ENCODE measurements around the gene CNTN4. TPM values are rescaled to one million over a fixed set of nuclear protein-coding genes. Genes with fewer than 3 reads are reported as not detected.

CNTN4 gene
- total RNA-seq, 1 experiment from 2014 or later, result 2.9 TPM

DNA sequence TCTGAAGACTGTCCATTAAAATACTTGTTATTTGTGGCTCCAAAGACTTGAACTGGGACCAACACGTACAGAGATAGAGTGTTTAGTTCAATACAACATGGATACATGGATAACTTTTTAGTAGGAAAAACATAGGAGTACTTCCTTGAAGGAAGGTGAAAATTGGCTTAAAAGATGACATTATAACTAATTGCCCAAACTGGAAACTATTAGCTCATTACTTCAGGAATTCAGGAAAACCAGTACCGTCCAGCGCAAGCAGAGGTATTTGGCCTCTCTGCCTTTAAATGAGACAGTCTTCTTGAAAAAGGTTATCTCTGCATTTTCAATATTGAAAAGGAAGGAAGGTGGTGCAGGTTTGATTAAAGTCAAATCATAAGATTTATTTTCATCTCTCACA is 777.0 kb downstream of the CNTN4 start:
- Mint-ChIP-seq H3K9me3 (ENCODE audit: low read depth, unreplicated experiment) (no peaks in the 10 kb centered on the region), H3K27ac (ENCODE audit: unreplicated experiment) (no peak overlapping the region), H3K27me3 (ENCODE audit: unreplicated experiment) (no peaks in the 10 kb centered on the region), H3K36me3 (ENCODE audit: insufficient read depth, unreplicated experiment) (no peaks in the 10 kb centered on the region), H3K4me1 (ENCODE audit: low read depth, unreplicated experiment) (peaks cover 2% of the 10 kb centered on the region), H3K4me3 (ENCODE audit: low read depth, unreplicated experiment) (no peak overlapping the region)
- CTCF ChIA-PET, result no interaction called here
- TF ChIP-seq, protein P1, sequence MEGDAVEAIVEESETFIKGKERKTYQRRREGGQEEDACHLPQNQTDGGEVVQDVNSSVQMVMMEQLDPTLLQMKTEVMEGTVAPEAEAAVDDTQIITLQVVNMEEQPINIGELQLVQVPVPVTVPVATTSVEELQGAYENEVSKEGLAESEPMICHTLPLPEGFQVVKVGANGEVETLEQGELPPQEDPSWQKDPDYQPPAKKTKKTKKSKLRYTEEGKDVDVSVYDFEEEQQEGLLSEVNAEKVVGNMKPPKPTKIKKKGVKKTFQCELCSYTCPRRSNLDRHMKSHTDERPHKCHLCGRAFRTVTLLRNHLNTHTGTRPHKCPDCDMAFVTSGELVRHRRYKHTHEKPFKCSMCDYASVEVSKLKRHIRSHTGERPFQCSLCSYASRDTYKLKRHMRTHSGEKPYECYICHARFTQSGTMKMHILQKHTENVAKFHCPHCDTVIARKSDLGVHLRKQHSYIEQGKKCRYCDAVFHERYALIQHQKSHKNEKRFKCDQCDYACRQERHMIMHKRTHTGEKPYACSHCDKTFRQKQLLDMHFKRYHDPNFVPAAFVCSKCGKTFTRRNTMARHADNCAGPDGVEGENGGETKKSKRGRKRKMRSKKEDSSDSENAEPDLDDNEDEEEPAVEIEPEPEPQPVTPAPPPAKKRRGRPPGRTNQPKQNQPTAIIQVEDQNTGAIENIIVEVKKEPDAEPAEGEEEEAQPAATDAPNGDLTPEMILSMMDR (IDR thresholded peaks at IDR 0.05; ENCODE audit: unreplicated experiment), result no peak
- no peak for DNase-seq
- BruUV-seq (replicated peaks), result no TSS peak
- intact Hi-C loops (cut with micrococcal nuclease; ENCODE audit: unreplicated experiment), result no loop called here

DNA sequence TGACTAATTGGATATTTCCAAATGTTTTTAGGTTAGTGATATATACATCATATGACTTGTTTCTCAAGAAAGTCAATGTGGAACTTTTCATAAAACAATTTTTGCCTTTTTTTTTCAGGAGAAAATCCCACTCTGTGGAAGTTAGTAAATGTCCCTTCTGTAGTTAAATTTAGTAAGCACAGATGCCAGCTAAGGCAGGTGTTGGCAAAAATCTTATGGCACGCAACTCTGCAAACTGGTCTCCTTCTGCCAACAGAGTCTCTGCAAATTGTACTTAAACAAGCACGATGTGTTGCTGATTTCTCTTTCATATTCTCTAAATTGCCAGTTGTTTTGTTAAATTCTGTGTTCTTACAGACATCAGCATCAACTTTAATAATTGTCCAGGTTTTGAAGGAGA is 777.7 kb downstream of the CNTN4 start:
- no TSS peak for BruUV-seq (replicated peaks)
- Mint-ChIP-seq H3K9me3 (ENCODE audit: low read depth, unreplicated experiment) (no peaks in the 10 kb centered on the region), H3K36me3 (ENCODE audit: insufficient read depth, unreplicated experiment) (no peaks in the 10 kb centered on the region), H3K4me3 (ENCODE audit: low read depth, unreplicated experiment) (no peak overlapping the region), H3K27me3 (ENCODE audit: unreplicated experiment) (no peaks in the 10 kb centered on the region), H3K27ac (ENCODE audit: unreplicated experiment) (no peak overlapping the region), H3K4me1 (ENCODE audit: low read depth, unreplicated experiment) (no peaks in the 10 kb centered on the region)
- CTCF ChIA-PET, result no interaction called here
- intact Hi-C loops (cut with micrococcal nuclease; ENCODE audit: unreplicated experiment), result no loop called here
- TF ChIP-seq, protein P1 (IDR thresholded peaks at IDR 0.05; ENCODE audit: unreplicated experiment), result no peak
- no peak for DNase-seq

DNA sequence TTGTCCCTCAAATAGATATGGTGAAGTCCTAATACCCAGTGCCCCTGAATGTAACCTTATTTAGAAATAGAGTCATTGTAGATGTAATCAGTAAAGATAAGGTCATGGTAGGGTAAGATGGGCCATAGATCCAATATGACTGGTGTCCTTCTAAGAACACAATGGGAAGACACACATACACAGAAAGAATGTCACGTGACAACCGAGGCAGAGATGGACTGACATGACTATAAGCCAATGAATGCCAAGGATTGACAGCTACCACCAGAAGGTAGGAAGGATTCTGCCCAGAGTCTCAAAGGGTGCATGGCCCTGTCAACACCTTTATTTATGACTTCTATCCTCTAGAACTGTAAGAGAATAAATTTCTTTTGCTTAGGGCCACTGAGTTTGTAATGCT is 780.4 kb downstream of the CNTN4 start:
- BruUV-seq (replicated peaks), result no TSS peak
- intact Hi-C loops (cut with micrococcal nuclease; ENCODE audit: unreplicated experiment), result no loop called here
- CTCF ChIA-PET, result no interaction called here
- Mint-ChIP-seq H3K9me3 (ENCODE audit: low read depth, unreplicated experiment) (no peaks in the 10 kb centered on the region), H3K27ac (ENCODE audit: unreplicated experiment) (no peak overlapping the region), H3K4me1 (ENCODE audit: low read depth, unreplicated experiment) (no peaks in the 10 kb centered on the region), H3K36me3 (ENCODE audit: insufficient read depth, unreplicated experiment) (no peaks in the 10 kb centered on the region), H3K27me3 (ENCODE audit: unreplicated experiment) (no peaks in the 10 kb centered on the region), H3K4me3 (ENCODE audit: low read depth, unreplicated experiment) (no peak overlapping the region)
- DNase-seq, result no peak
- TF ChIP-seq, protein P1 (IDR thresholded peaks at IDR 0.05; ENCODE audit: unreplicated experiment), result no peak

DNA sequence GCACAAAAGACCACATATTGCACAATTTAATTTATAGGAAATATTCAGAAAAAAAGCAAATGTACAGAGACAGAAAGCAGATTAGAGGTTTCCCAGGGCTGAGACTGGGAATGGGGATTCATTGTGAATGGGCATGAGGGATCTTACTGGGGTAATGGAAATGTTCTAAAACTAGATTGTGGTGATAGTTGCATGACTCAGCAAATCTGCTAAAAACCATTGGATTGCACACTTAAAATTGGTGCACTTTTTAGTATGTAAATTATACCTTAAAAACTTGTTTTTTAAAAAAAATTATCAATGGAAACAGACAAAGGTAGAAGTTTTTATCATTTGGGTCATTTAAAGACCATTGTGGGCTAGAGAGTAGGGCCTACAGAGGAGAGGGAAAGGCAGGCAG is 780.9 kb downstream of the CNTN4 start:
- H3K9me3 Mint-ChIP-seq (ENCODE audit: low read depth, unreplicated experiment), result no peaks in the 10 kb centered on the region
- no peak overlapping the region for H3K27ac Mint-ChIP-seq (ENCODE audit: unreplicated experiment)
- H3K27me3 Mint-ChIP-seq (ENCODE audit: unreplicated experiment), result no peaks in the 10 kb centered on the region
- H3K36me3 Mint-ChIP-seq (ENCODE audit: insufficient read depth, unreplicated experiment), result no peaks in the 10 kb centered on the region
- H3K4me3 Mint-ChIP-seq (ENCODE audit: low read depth, unreplicated experiment), result no peak overlapping the region
- BruUV-seq (replicated peaks), result no TSS peak
- intact Hi-C loops (cut with micrococcal nuclease; ENCODE audit: unreplicated experiment), result no loop called here
- TF ChIP-seq, protein P1 (IDR thresholded peaks at IDR 0.05; ENCODE audit: unreplicated experiment), result no peak
- CTCF ChIA-PET, result no interaction called here
- DNase-seq, result no peak
- H3K4me1 Mint-ChIP-seq (ENCODE audit: low read depth, unreplicated experiment), result no peaks in the 10 kb centered on the region
